Endothelial cell of umbilical vein (primary cell): ENCODE measurements around the gene SLC36A4. TPM values are rescaled to one million over a fixed set of nuclear protein-coding genes. Genes with fewer than 3 reads are reported as not detected.

Experiments
- BruUV-seq: library from RNA; stranded (reverse); fragments of 400-500 nt; replicated peaks from 2 replicates; lab custom pipeline; 2021; lab: Mats Ljungman, UMichigan
- CTCF ChIA-PET: fragments of 300-600, 350-600 bp; sonication (Branson Sonifier 250); formaldehyde crosslinking; loops from one replicate; lab custom pipeline; 2021; ENCODE audit warnings: antibody characterized with exemption, inconsistent platforms; lab: Charles Lee
- POLR2A ChIA-PET: fragments of 300-600, 350-600 bp; sonication (Branson Sonifier 250); formaldehyde crosslinking; loops from one replicate; lab custom pipeline; 2021; ENCODE audit warnings: antibody characterized with exemption, inconsistent platforms; lab: Charles Lee
- DNase-seq: peaks from one replicate; pipeline ENCODE4 v3.0.0-alpha.2; 2011; ENCODE audit warnings: low read depth, low spot score
- FAIRE-seq: peaks from 2 replicates; lab custom pipeline; 2011; peaks lifted over from hg19 to GRCh38; lab: Jason Lieb, UNC
- H2AFZ ChIP-seq: 2 replicates; pipeline ENCODE4 v1.6.0; 2012; ENCODE audit warnings: low read depth, low read length, control low read depth, inconsistent platforms
- H3K27ac ChIP-seq: 2 replicates; pipeline ENCODE4 v1.5.1; 2011; ENCODE audit warnings: low read depth, mild to moderate bottlenecking, control low read depth, low read length, moderate library complexity; ENCODE audit not compliant: insufficient read depth
- H3K27me3 ChIP-seq, 2 experiments: 2 replicates each; pipeline versions ENCODE4 v1.6.0 to v1.6.1; 2011; ENCODE audit warnings: low read length in 2 of 2, mixed read lengths in 1 of 2; ENCODE audit not compliant: control insufficient read depth in 2 of 2, insufficient read depth in 2 of 2
- H3K36me3 ChIP-seq, 2 experiments: 2 replicates in 1 of 2; 3 replicates in 1 of 2; pipeline ENCODE4 v1.5.1; 2011; ENCODE audit warnings: low read length in 2 of 2, mild to moderate bottlenecking in 1 of 2, moderate library complexity in 1 of 2; ENCODE audit not compliant: control insufficient read depth in 2 of 2, insufficient read depth in 2 of 2; ENCODE audit errors: extremely low read depth in 1 of 2
- H3K4me1 ChIP-seq: 3 replicates; pipeline ENCODE4 v1.5.1; 2011; ENCODE audit warnings: mild to moderate bottlenecking, low read length; ENCODE audit not compliant: control insufficient read depth, insufficient read depth; ENCODE audit errors: extremely low read depth
- H3K4me2 ChIP-seq: 2 replicates; pipeline ENCODE4 v1.6.1; 2011; ENCODE audit warnings: low read length, control low read depth, mixed read lengths; ENCODE audit not compliant: insufficient read depth
- H3K4me3 ChIP-seq, 3 experiments: fragments of 200-600 bp in 1 of 3; sonication (generic), shearing (Covaris generic) in 1 of 3; replicated peaks in 1 of 3; 2 replicates each; pipeline ENCODE4 v1.5.1; 2011 to 2016; ENCODE audit warnings: control low read depth in 3 of 3, low read length in 3 of 3, mild to moderate bottlenecking in 2 of 3, inconsistent platforms in 1 of 3, low read depth in 1 of 3, moderate library complexity in 1 of 3; ENCODE audit not compliant: insufficient read depth in 1 of 3
- H3K79me2 ChIP-seq: 2 replicates; pipeline ENCODE4 v1.6.0; 2012; ENCODE audit warnings: low read length, inconsistent platforms; ENCODE audit not compliant: control insufficient read depth, insufficient read depth
- H3K9ac ChIP-seq: replicated peaks from 2 replicates; pipeline ENCODE3; 2011; ENCODE audit warnings: low read length, control low read depth; ENCODE audit not compliant: insufficient read depth; ENCODE audit errors: extremely low read depth
- H3K9me1 ChIP-seq: replicated peaks from 3 replicates; pipeline ENCODE4 v1.6.0; 2011; ENCODE audit warnings: mild to moderate bottlenecking, low read length; ENCODE audit not compliant: control insufficient read depth, insufficient read depth; ENCODE audit errors: extremely low read depth
- H3K9me3 ChIP-seq: replicated peaks from 2 replicates; pipeline ENCODE4 v1.5.1; 2012; ENCODE audit warnings: low read length, inconsistent platforms; ENCODE audit not compliant: control insufficient read depth, insufficient read depth
- H4K20me1 ChIP-seq: replicated peaks from 2 replicates; pipeline ENCODE3; 2011; ENCODE audit warnings: mild to moderate bottlenecking, low read length; ENCODE audit not compliant: control insufficient read depth, insufficient read depth; ENCODE audit errors: extremely low read depth
- CTCF ChIP-seq, 2 donors: IDR thresholded peaks; 1 replicate in 1 of 2; 2 replicates in 1 of 2; pipeline ENCODE4 v1.5.1; 2011; ENCODE audit warnings: low read length in 2 of 2, mild to moderate bottlenecking in 2 of 2, moderate library complexity in 2 of 2, control low read depth in 1 of 2, inconsistent platforms in 1 of 2, low read depth in 1 of 2; ENCODE audit not compliant: insufficient read depth in 1 of 2; ENCODE audit errors: extremely low read depth in 1 of 2
- EZH2 ChIP-seq: IDR thresholded peaks from 2 replicates; pipeline ENCODE4 v1.6.1; 2012; ENCODE audit warnings: borderline replicate concordance, low read depth, mild to moderate bottlenecking, moderate library complexity, low read length, inconsistent platforms; ENCODE audit not compliant: severe bottlenecking
- FOS ChIP-seq: IDR thresholded peaks from 2 replicates; pipeline ENCODE4 v1.6.1; 2011; ENCODE audit warnings: mild to moderate bottlenecking, low read length, moderate library complexity, borderline replicate concordance; ENCODE audit not compliant: insufficient read depth
- GATA2 ChIP-seq: IDR thresholded peaks from 2 replicates; pipeline ENCODE4 v1.7.0; 2011; ENCODE audit warnings: low read depth, mild to moderate bottlenecking, moderate library complexity, mixed read lengths, low read length; ENCODE audit not compliant: insufficient read length, insufficient read depth
- JUN ChIP-seq: IDR thresholded peaks from 2 replicates; pipeline ENCODE4 v1.6.1; 2011; ENCODE audit warnings: borderline replicate concordance, low read depth; ENCODE audit not compliant: insufficient read length, insufficient read depth
- MAX ChIP-seq: IDR thresholded peaks from 2 replicates; pipeline ENCODE4 v1.6.1; 2011; ENCODE audit not compliant: insufficient read depth, insufficient read length
- MYC ChIP-seq: IDR thresholded peaks from one replicate; pipeline ENCODE4 v1.6.1; 2011; ENCODE audit warnings: mild to moderate bottlenecking, low read depth, low read length
- POLR2A ChIP-seq: IDR thresholded peaks from 2 replicates; pipeline ENCODE4 v1.6.1; 2012; ENCODE audit warnings: low read depth, mild to moderate bottlenecking, control low read depth, low read length
- POLR2AphosphoS5 ChIP-seq: IDR thresholded peaks from 2 replicates; pipeline ENCODE4 v1.6.1; 2012; ENCODE audit warnings: low read depth, mild to moderate bottlenecking, control low read depth, low read length, moderate library complexity; ENCODE audit not compliant: insufficient read depth
- dilution Hi-C: fragments of 300-500 bp; cut with MboI; formaldehyde crosslinking; loops from one replicate; pipeline ENCODE4 v1.15.0; 2019; ENCODE audit warnings: low sequenced_read_pairs; ENCODE audit not compliant: extremely low pct_ligation_motif_present
- intact Hi-C: fragments of 100-400 bp; cut with micrococcal nuclease; formaldehyde crosslinking; loops from one replicate; pipeline ENCODE4 v1.10.0; 2022
- polyA plus RNA-seq, 4 experiments: library from polyadenylated mRNA; depleted of rRNA in 3 of 4; stranded (reverse) in 3 of 4; unstranded in 1 of 4; fragments of >200 nt; gene quantifications; 2 replicates each; pipeline versions ENCODE4 v1.2.1 to v1.2.3, GENCODE V29; 2011 to 2012; ENCODE audit warnings: missing spikeins in 1 of 4
- total RNA-seq: library from RNA; stranded (reverse); gene quantifications from 2 replicates; pipeline ENCODE4 v1.2.3, GENCODE V29; 2021

The SLC36A4 gene
- total and polyA plus RNA-seq, 2 donors (not counting 3 experiments of a cell fraction or from before 2014, with no cell fraction given), result 8.5 to 16.8 TPM

- FAIRE-seq, result no peak
- no peak for DNase-seq
- Histone ChIP-seq H3K4me3 (no peak overlapping the region), H3K9ac (no peak overlapping the region), H2AFZ (no peak overlapping the region), H3K27ac (no peak overlapping the region), H3K27me3 (no peaks in the 10 kb centered on the region), H3K9me3 (no peaks in the 10 kb centered on the region), H3K36me3 (no peaks in the 10 kb centered on the region), H3K79me2 (no peaks in the 10 kb centered on the region), H3K9me1 (no peaks in the 10 kb centered on the region), H4K20me1 (no peaks in the 10 kb centered on the region), H3K4me1 (no peaks in the 10 kb centered on the region), H3K4me2 (no peak overlapping the region)
- dilution Hi-C loops, result no loop called here
- no TSS peak for BruUV-seq
- TF ChIP-seq POLR2A (no peak), CTCF (IDR thresholded peaks at IDR 0.05; ENCODE audit: extremely low read depth in 1 of 2, insufficient read depth in 1 of 2, low read depth in 1 of 2, low read length in 2 of 2) (no peak), JUN (no peak), GATA2 (no peak), MAX (no peak), POLR2AphosphoS5 (no peak), EZH2 (no peak), MYC (no peak), FOS (no peak)
- CTCF ChIA-PET, result no interaction called here
- intact Hi-C loops, result no loop called here
- POLR2A ChIA-PET, result no interaction called here
Measured at GRCh38 chr11:93118276-93118675, 79.5 kb downstream of the SLC36A4 start.
